ENCODE results near the gene SARM1.

- no peak for TF ChIP-seq POLR2A (conservative IDR thresholded peaks at IDR 0.05)
- TF ChIP-seq ZBTB33 (CRISPR knock-in tag; IDR thresholded peaks at IDR 0.05), result no peak
- TF ChIP-seq, protein P1, sequence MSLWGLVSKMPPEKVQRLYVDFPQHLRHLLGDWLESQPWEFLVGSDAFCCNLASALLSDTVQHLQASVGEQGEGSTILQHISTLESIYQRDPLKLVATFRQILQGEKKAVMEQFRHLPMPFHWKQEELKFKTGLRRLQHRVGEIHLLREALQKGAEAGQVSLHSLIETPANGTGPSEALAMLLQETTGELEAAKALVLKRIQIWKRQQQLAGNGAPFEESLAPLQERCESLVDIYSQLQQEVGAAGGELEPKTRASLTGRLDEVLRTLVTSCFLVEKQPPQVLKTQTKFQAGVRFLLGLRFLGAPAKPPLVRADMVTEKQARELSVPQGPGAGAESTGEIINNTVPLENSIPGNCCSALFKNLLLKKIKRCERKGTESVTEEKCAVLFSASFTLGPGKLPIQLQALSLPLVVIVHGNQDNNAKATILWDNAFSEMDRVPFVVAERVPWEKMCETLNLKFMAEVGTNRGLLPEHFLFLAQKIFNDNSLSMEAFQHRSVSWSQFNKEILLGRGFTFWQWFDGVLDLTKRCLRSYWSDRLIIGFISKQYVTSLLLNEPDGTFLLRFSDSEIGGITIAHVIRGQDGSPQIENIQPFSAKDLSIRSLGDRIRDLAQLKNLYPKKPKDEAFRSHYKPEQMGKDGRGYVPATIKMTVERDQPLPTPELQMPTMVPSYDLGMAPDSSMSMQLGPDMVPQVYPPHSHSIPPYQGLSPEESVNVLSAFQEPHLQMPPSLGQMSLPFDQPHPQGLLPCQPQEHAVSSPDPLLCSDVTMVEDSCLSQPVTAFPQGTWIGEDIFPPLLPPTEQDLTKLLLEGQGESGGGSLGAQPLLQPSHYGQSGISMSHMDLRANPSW (CRISPR knock-in tag; IDR thresholded peaks at IDR 0.05), result no peak
Observed at GRCh38 chr17:28363186-28363585, 8.3 kb upstream of the SARM1 start.

All from K562 (cell line).